CD4-positive, alpha-beta T cell treated with Interleukin-15 for 4 hours (primary cell): ENCODE measurements around the gene NAV2.

Source experiments
- DNase-seq: peaks from one replicate; pipeline ENCODE4 v3.0.0-alpha.2; 2020; ENCODE audit warnings: low spot score

The NAV2 gene

GRCh38 chr11:19777377-19778102 lies 64.9 kb downstream of the NAV2 start:
- no peak for DNase-seq

- no peak for DNase-seq
These were observed 67.1 kb downstream of the NAV2 start for GRCh38 chr11:19779740-19780139.

- DNase-seq = no peak
These were observed 68.7 kb downstream of the NAV2 start for GRCh38 chr11:19781351-19781750.

- DNase-seq = no peak
These were observed 72.6 kb downstream of the NAV2 start for GRCh38 chr11:19785265-19785664.

GRCh38 chr11:19786644-19787043 lies 74.0 kb downstream of the NAV2 start:
- no peak for DNase-seq

GRCh38 chr11:19788435-19788834 lies 75.8 kb downstream of the NAV2 start:
- no peak for DNase-seq

- DNase-seq = no peak
These were observed 76.6 kb downstream of the NAV2 start for GRCh38 chr11:19789245-19789644.

- DNase-seq = no peak
These were observed 77.4 kb downstream of the NAV2 start for GRCh38 chr11:19789835-19790710.

- DNase-seq = no peak
These were observed 78.4 kb downstream of the NAV2 start for GRCh38 chr11:19790831-19791552.

GRCh38 chr11:19792510-19792909 lies 79.9 kb downstream of the NAV2 start:
- no peak for DNase-seq

- DNase-seq = no peak
These were observed 80.7 kb downstream of the NAV2 start for GRCh38 chr11:19793326-19793725.

GRCh38 chr11:19794161-19794560 lies 81.5 kb downstream of the NAV2 start:
- no peak for DNase-seq

- DNase-seq = no peak
These were observed 82.4 kb downstream of the NAV2 start for GRCh38 chr11:19795082-19795481.

- DNase-seq = no peak
These were observed 87.5 kb downstream of the NAV2 start for GRCh38 chr11:19800162-19800561.

- DNase-seq = no peak
These were observed 88.3 kb downstream of the NAV2 start for GRCh38 chr11:19800714-19801519.

- DNase-seq = no peak
These were observed 90.2 kb downstream of the NAV2 start for GRCh38 chr11:19802773-19803293.

GRCh38 chr11:19803506-19803998 lies 90.9 kb downstream of the NAV2 start:
- no peak for DNase-seq

GRCh38 chr11:19805376-19805775 lies 92.7 kb downstream of the NAV2 start:
- DNase-seq = no peak

GRCh38 chr11:19805827-19806226 lies 93.2 kb downstream of the NAV2 start:
- no peak for DNase-seq

GRCh38 chr11:19806251-19806650 lies 93.6 kb downstream of the NAV2 start:
- no peak for DNase-seq
